CD4-positive, alpha-beta T cell treated with Interleukin-15 for 4 hours (primary cell): ENCODE results near the gene CDPF1.

Source experiments
- DNase-seq: peaks from one replicate; pipeline ENCODE4 v3.0.0-alpha.2; 2020; ENCODE audit warnings: low spot score

CDPF1 gene, protein sequence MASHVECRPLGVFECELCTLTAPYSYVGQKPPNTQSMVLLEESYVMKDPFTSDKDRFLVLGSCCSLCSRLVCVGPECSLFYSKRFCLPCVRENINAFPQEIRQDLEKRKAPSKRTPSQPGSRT

DNA sequence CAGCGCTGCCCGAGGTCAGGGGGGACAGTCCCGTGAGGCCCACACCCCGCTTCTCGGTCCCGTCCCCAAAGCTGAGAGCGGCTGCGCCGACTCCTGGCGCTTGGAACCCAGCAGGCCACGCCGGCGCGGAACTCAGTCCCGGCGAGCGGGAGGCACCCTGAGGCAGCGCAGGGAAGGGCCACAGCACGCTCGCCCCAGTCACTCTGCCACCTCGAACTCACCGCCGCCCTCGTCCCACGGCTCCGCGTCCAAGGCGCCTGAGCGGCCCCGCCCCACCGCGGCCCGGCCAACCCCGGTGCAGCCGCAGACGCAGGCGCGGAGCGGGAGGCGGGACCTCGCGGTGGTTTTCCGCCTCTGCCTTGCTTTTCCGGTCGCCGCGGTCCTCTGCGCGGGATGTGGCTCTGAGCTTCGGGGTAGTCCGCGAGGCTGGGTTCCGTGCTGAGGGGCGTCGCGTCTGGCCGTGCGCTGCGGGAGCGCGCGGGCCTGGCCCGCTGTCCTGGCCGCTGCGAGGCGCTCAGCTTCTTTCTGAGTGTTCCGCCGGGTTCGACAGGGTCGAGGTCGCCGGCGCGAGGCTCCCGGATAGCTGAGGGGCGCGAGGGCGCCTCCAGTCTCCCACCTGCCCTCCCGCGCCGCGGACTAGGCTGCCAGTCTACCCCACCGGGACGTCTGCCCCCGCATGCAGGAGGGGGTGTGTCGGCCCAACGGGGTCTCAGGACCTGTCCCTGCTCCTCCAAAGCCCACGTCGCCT lies at the start of gene CDPF1:
TSS of gene CDPF1 (minus strand) at position 259 of the 748 bp plus-strand sequence. CDS start 2,009 bp downstream, outside the sequence.
- peak; percentile 89 for DNase-seq

- DNase-seq, result no peak
These were observed 49.0 kb upstream of the CDPF1 start for GRCh38 chr22:46299101-46299500.

- DNase-seq, result no peak
These were observed 47.2 kb upstream of the CDPF1 start for GRCh38 chr22:46297151-46297812.

DNA sequence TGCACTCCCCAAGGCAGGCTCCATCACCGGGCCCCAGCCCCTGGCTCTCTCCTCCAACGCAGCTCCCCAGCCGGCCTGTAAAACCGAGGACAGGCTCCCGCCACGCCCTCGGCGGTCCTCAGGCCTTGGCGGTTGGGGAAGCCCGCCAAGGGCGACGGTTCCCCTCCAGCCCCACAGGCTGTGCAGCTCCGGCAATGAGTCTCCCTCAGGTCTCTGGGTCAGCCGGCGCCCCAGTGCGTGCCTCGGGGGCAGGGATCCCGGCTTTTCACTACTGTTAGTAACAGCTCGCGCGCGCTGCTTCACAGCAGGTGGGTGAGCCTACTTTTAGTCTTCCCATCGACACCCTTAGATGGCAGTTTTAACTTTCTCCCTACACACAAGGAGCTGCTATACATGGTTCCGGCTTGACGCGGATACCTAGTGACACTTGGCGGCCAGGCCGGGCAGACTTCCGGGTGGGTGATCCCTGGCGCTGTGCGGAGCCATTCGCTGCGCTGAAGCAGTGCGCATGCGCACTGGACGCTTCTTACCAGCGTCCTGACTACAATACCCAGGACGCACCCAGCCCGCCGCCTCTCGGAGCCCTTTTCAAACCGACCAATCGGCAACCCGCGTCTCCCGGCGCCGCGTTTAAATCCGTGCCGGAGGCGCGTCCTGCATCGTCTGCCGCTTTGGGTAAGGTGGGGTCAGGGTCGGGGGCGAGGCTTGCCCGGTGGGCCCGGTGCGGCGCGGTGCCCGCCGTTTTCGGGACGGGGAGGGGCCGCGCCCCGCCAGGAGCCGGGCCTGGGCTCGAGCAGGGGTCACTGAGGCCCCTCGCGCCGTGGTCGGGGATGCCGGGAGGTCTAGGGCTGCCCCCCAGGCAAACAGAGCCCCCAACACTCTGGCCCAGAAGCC lies 46.4 kb upstream of the CDPF1 start, which contains the start of gene GTSE1:
TSS of gene GTSE1 (plus strand) at position 614 of the 894 bp plus-strand sequence. CDS start 531 bp downstream, outside the sequence.
- DNase-seq, result peak; percentile 98

DNA sequence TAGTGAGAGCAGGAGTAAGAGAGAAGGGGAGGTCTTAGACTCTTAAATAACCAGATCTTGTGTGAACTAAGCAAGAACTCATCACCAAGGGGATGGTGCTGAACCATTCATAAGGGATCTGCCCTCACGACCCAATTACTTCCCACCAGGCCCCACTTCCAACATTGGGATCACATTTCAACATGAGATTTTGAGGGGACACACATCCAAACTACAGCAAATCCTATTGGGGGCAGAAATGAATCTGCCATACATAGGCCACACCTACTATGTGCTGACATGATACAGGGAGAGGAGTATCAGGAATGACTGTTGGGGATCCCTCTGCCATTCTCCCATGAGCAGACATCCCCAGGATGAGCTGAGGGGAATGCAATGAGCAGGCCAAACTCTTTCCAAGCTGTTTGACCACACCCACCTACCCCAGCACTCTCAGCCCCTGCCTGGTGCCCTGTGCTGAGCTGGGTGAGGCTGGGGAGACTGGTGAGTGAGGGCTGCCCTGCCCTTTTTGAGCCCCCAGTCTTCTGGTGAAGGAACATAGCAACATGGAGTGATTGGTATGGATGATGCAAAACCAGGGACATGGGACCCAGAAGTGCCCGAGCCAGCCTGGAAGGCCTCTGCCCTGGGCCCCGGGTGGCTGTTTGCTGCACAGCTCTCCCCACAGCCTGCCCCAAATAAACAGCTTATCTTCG lies 45.3 kb upstream of the CDPF1 start:
- no peak for DNase-seq

- no peak for DNase-seq
These were observed 44.7 kb upstream of the CDPF1 start for GRCh38 chr22:46294784-46295183.

DNA sequence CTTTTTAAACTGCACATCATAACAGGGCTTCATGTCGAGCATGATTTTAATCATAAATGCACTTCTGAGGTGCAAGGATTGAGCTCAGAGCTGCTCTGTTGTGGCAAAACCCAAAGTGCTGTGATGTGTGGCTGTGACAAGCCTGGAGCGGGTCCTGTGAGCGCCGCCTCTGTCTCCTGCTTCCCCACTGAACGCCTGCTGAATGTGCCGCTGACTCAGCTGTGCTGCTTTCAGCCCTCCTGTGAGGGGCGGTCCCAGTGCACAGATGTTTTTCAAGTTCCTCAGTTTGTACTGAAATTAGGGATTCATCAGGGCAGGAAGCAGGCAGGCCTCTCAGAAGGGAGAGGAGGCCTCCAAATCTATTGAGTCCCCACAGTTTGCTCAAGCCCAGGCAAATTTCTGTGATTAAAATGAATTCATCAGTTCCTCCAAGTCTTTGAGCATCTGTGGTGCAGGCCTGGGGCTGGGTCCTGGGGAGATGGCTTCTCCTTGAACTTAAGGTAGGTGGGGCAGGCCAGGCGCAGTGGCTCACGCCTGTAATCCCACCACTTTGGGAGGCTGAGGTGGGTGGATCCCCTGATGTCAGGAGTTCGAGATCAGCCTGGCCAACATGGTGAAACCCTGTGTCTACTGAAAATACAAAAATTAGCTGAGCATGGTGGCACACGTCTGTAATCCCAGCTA lies 43.6 kb upstream of the CDPF1 start:
- DNase-seq, result peak; percentile 14

DNA sequence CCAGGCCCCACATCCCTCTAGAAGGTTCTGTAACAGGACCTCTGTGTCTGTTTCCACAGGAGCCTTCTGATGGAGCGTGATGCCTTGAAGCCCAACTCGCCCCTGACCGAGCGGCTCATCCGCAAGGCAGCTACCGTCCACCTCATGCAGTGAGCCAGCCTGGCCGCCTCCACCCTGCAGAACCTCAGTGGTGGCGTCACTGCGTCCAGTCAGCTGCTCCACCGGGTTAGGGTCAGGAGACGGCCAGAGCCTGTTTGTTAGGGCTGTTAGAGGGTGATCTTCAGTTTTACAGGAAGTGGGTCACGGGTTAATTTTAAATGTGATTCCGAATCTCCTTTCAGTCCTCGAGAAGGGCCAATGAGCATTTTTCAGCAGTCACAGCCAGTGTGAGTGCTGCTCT lies 42.6 kb upstream of the CDPF1 start:
- no peak for DNase-seq

- no peak for DNase-seq
These were observed 42.1 kb upstream of the CDPF1 start for GRCh38 chr22:46292173-46292572.

- DNase-seq, result no peak
These were observed 41.0 kb upstream of the CDPF1 start for GRCh38 chr22:46290843-46291785.

- DNase-seq, result no peak
These were observed 40.2 kb upstream of the CDPF1 start for GRCh38 chr22:46290121-46290842.

GRCh38 chr22:46289244-46289891 lies 39.3 kb upstream of the CDPF1 start:
- peak; percentile 51 for DNase-seq

DNA sequence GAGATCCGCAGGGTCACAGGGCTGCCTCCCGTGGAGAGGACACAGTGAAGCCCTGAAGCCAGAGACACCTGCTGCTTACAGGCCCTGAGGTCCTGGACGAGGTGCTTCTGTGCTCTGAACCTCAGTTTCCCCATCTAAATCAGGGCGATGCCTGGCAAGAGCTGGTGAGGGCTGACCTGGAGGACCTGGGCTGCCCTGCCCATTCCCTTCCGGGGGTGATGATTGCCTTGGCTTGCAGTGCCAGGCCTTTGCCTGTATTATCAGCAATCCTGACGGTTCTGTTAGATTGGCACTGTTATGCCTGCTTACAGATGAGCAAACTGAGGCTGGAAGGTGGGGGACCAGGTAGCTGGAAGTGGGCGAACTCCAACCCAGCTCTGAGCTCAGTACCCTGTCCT lies 38.8 kb upstream of the CDPF1 start:
- no peak for DNase-seq

- peak; percentile 33 for DNase-seq
These were observed 38.0 kb upstream of the CDPF1 start for GRCh38 chr22:46287873-46288751.

DNA sequence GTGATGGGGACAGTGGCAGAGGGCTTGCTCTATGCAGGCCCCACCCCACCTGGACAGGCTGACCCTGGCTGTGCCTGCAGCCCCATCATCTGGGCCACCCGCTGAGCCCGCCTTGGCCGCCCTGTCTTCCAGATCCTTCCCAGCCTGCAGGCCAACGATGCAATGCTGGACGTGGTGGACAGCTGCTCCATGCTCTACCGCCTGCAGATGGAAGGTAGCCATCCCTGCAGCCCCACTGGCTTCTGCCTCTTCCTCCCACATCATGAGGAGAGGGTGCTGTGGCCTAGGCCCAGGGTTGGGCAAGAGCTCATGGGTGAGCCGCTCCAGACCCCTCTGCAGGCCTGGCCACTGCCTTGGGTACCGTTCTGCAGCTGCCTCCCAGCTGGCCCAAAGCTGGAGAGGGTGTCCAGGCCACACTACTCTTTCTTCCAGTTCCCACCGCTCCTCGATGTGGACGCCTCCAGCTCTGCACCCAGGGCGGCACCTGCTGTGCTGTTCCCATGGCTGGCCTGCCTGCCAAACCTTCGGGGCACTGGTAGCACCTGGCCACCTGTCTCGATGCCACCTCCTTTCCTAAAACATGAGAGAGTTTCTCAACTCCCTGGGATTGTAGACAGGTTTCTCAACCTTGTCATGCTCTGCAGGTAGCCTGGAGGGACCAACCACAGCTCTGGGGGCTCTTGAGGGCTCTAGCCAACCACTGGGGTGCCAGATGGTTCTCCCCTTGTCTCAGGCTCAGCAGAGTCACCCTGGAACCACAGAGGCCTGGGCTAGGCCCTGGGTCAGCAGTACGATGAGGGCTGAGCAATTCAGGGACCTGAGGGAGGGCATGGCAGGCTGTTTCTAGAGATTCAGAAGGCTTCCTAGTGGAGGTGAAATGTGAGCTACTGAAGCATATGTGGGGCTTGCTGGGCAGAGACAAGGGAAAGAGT lies 37.1 kb upstream of the CDPF1 start:
- no peak for DNase-seq

GRCh38 chr22:46286006-46286405 lies 35.9 kb upstream of the CDPF1 start:
- no peak for DNase-seq
